ENCODE data around the gene NCF4. TPM values are rescaled to one million over a fixed set of nuclear protein-coding genes. Genes with fewer than 3 reads are reported as not detected.

Gene NCF4
- total RNA-seq, 1 donor from 2014 or later: 120 TPM

DNA sequence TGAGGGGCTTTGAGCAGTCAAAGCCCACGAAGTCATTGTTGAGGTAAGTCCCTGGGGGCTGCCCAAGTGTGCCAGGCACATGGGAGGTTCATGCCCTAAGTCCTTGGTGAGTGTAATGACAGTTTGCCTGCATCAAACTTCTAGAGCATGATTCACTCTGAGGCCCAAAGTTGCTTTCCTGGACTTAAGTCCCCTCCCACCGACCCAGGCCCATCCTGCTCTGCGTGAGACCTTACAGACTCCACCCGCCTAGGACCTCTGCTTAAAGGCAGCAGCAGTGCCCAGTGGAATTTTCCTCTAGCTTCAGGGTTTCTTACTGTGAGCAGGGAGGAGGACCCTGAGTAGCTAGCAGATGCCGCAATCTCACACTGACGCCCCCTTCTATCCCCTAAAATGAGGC lies 38.2 kb upstream of the NCF4 start:
- no peak for ATAC-seq (ENCODE audit: low read depth)
- no peak for TF ChIP-seq CTCF (IDR thresholded peaks at IDR 0.05)
- Mint-ChIP-seq H3K4me1 (no peaks in the 10 kb centered on the region), H3K27me3 (peaks cover 55% of the 10 kb centered on the region), H3K9me3 (no peaks in the 10 kb centered on the region), H3K27ac (no peak overlapping the region), H3K4me3 (no peak overlapping the region), H3K36me3 (ENCODE audit: low read depth) (no peaks in the 10 kb centered on the region)
- no peak for DNase-seq
- POLR2A ChIA-PET: no interaction called here
- intact Hi-C loops (cut with micrococcal nuclease): no loop called here
- CTCF ChIA-PET: interaction anchor here (1.0 kb wide), 1 partner anchor 33 kb away, joined by 3 read pairs; no protein-coding TSS in a partner anchor

- Mint-ChIP-seq H3K4me3 (no peak overlapping the region), H3K27ac (no peak overlapping the region), H3K27me3 (peaks cover 48% of the 10 kb centered on the region), H3K36me3 (ENCODE audit: low read depth) (no peaks in the 10 kb centered on the region), H3K9me3 (no peaks in the 10 kb centered on the region), H3K4me1 (no peaks in the 10 kb centered on the region)
- POLR2A ChIA-PET: no interaction called here
- no peak for ATAC-seq (ENCODE audit: low read depth)
- TF ChIP-seq CTCF (IDR thresholded peaks at IDR 0.05): no peak
- CTCF ChIA-PET: no interaction called here
- DNase-seq: no peak
- intact Hi-C loops (cut with micrococcal nuclease): no loop called here
These were observed 37.5 kb upstream of the NCF4 start for GRCh38 chr22:36823186-36823839.

DNA sequence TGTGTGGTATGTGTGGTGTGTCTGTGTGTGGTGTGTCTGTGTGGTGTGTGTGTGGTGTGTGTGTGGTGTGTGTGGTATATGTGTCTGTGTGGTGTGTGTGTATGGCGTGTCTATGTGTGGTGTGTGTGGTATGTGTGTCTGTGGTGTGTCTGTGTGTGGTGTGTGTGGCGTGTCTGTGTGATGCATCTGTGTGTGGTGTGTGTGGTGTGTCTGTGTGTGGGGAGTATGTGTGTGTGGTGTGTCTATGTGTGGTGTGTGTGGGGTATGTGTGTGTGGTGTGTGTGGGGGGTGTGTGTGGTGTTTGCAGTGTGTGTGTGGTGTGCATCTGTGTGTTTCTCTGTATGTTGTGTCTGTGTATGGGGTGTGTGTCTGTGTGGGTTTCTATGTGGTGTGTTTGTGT lies 36.2 kb upstream of the NCF4 start:
- ATAC-seq (ENCODE audit: low read depth): no peak
- H3K9me3 Mint-ChIP-seq: no peaks in the 10 kb centered on the region
- no peak overlapping the region for H3K4me3 Mint-ChIP-seq
- DNase-seq: no peak
- intact Hi-C loops (cut with micrococcal nuclease): no loop called here
- peaks cover 42% of the 10 kb centered on the region for H3K27me3 Mint-ChIP-seq
- ChIA-PET CTCF (no interaction called here), POLR2A (no interaction called here)
- H3K4me1 Mint-ChIP-seq: no peaks in the 10 kb centered on the region
- no peak overlapping the region for H3K27ac Mint-ChIP-seq
- H3K36me3 Mint-ChIP-seq (ENCODE audit: low read depth): no peaks in the 10 kb centered on the region
- TF ChIP-seq CTCF (IDR thresholded peaks at IDR 0.05): no peak

DNA sequence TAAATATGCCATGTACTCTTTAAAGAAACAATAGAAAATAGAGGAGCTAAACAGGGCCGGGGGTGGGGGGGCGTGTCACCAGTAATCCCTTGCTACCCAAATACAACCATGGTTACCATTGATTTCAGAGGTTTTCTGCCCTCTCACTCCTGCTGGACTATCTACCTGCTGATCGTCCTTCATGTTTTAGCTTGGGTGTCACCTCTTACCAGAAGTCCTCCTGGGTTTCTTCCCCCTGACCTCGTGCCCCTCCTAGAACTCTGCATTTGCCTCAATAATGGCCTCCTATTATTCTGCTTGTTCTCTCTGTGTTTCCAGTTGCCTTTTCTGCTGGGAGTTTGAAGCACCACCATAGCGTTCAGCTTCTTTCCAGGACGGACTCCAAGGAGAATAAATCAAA lies 34.5 kb upstream of the NCF4 start:
- Mint-ChIP-seq H3K36me3 (ENCODE audit: low read depth) (no peaks in the 10 kb centered on the region), H3K4me1 (no peaks in the 10 kb centered on the region), H3K9me3 (no peaks in the 10 kb centered on the region), H3K4me3 (no peak overlapping the region), H3K27me3 (peaks cover 37% of the 10 kb centered on the region), H3K27ac (no peak overlapping the region)
- CTCF ChIA-PET: no interaction called here
- POLR2A ChIA-PET: interaction anchor here (0.7 kb wide), 1 partner anchor 21 kb away, joined by 3 read pairs; no protein-coding TSS in a partner anchor
- intact Hi-C loops (cut with micrococcal nuclease): no loop called here
- no peak for DNase-seq
- no peak for ATAC-seq (ENCODE audit: low read depth)
- no peak for TF ChIP-seq CTCF (IDR thresholded peaks at IDR 0.05)

DNA sequence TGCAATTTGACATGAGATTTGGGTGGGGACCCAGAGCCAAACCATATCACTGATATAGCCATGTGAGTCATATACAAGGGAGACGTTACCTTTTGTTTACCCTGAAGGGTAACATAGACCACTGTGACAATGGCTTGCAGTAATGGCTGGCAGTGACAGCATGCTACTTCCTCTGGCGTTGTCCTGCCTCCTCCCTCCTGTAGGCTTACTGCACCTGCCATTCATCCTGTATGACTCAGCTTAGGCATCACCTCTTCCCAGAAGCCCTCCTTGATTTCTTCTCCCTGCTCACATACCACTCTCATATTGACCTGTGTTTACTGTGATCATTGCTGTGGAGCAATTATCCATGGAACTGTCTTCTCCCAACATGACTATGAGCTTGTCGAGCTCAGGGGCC lies 32.0 kb upstream of the NCF4 start:
- peaks cover 2% of the 10 kb centered on the region for H3K36me3 Mint-ChIP-seq (ENCODE audit: low read depth)
- ChIA-PET CTCF (interaction anchor here (0.9 kb wide), 1 partner anchor 27 kb away, joined by 4 read pairs; no protein-coding TSS in a partner anchor), POLR2A (no interaction called here)
- no peak overlapping the region for H3K4me3 Mint-ChIP-seq
- H3K27ac Mint-ChIP-seq: no peak overlapping the region
- peaks cover 14% of the 10 kb centered on the region for H3K4me1 Mint-ChIP-seq
- intact Hi-C loops (cut with micrococcal nuclease): no loop called here
- peaks cover 7% of the 10 kb centered on the region for H3K9me3 Mint-ChIP-seq
- no peak for TF ChIP-seq CTCF (IDR thresholded peaks at IDR 0.05)
- H3K27me3 Mint-ChIP-seq: peaks cover 18% of the 10 kb centered on the region
- ATAC-seq (ENCODE audit: low read depth) (no peak), DNase-seq (no peak)
